NK-92 treated with Interleukin-12 subunit alpha and Interleukin-12 subunit beta, amount 100 ng/mL, for 24 hours (cell line): ENCODE measurements around the gene MOCS1.
"Not testable (repeated sequence)": the region's sequence is repeated elsewhere in the genome, so short reads cannot be mapped to it uniquely, and the experiment has no call there.

Experiments
- DNase-seq: peaks from one replicate; lab custom pipeline; 2025; lab: John Stamatoyannopoulos, UW

The MOCS1 gene

GRCh38 chr6:39934131-39934757, at the start of gene MOCS1:
TSS of gene MOCS1 (minus strand) at chr6:39934462. CDS start at chr6:39934417, 45 bp downstream.
- DNase-seq: no peak

GRCh38 chr6:39984051-39984450, 49.8 kb upstream of the MOCS1 start:
- no peak for DNase-seq

GRCh38 chr6:39983193-39983592, 48.9 kb upstream of the MOCS1 start:
- no peak for DNase-seq

- DNase-seq: no peak
Measured at GRCh38 chr6:39982720-39983119, 48.5 kb upstream of the MOCS1 start.

- DNase-seq: no peak
Measured at GRCh38 chr6:39980839-39981580, 46.7 kb upstream of the MOCS1 start.

GRCh38 chr6:39979461-39980328, 45.4 kb upstream of the MOCS1 start:
- DNase-seq: no peak

- no peak for DNase-seq
Measured at GRCh38 chr6:39978240-39978639, 44.0 kb upstream of the MOCS1 start.

- DNase-seq: no peak
Measured at GRCh38 chr6:39973661-39974060, 39.4 kb upstream of the MOCS1 start.

GRCh38 chr6:39972717-39973116, 38.5 kb upstream of the MOCS1 start:
- DNase-seq: not testable (repeated sequence)

- not testable (repeated sequence) for DNase-seq
Measured at GRCh38 chr6:39971131-39971530, 36.9 kb upstream of the MOCS1 start.

GRCh38 chr6:39965751-39966150, 31.5 kb upstream of the MOCS1 start:
- no peak for DNase-seq

- no peak for DNase-seq
Measured at GRCh38 chr6:39964530-39964929, 30.3 kb upstream of the MOCS1 start.

- DNase-seq: no peak
Measured at GRCh38 chr6:39964094-39964493, 29.8 kb upstream of the MOCS1 start.

GRCh38 chr6:39962831-39963230, 28.6 kb upstream of the MOCS1 start:
- DNase-seq: no peak

GRCh38 chr6:39961178-39961577, 26.9 kb upstream of the MOCS1 start:
- no peak for DNase-seq

- no peak for DNase-seq
Measured at GRCh38 chr6:39958947-39959346, 24.7 kb upstream of the MOCS1 start.

- DNase-seq: no peak
Measured at GRCh38 chr6:39956936-39957335, 22.7 kb upstream of the MOCS1 start.

- no peak for DNase-seq
Measured at GRCh38 chr6:39953076-39953618, 18.9 kb upstream of the MOCS1 start.

- no peak for DNase-seq
Measured at GRCh38 chr6:39952167-39952566, 17.9 kb upstream of the MOCS1 start.

GRCh38 chr6:39951716-39952115, 17.5 kb upstream of the MOCS1 start:
- no peak for DNase-seq

- DNase-seq: no peak
Measured at GRCh38 chr6:39951191-39951590, 16.9 kb upstream of the MOCS1 start.

- DNase-seq: no peak
Measured at GRCh38 chr6:39950125-39950720, 16.0 kb upstream of the MOCS1 start.
